Kidney epithelial cell (primary cell): ENCODE results near the gene EREG. TPM values are rescaled to one million over a fixed set of nuclear protein-coding genes. Genes with fewer than 3 reads are reported as not detected.

Experiments
- DNase-seq: peaks from one replicate; pipeline ENCODE4 v3.0.0-alpha.2; 2010; ENCODE audit warnings: low read depth
- H3K27me3 ChIP-seq: 2 replicates; pipeline ENCODE4 v1.6.0; 2011; ENCODE audit warnings: low read length; ENCODE audit not compliant: control insufficient read depth, insufficient read depth
- H3K36me3 ChIP-seq: 2 replicates; pipeline ENCODE4 v1.5.1; 2011; ENCODE audit warnings: low read length; ENCODE audit not compliant: control insufficient read depth, insufficient read depth
- H3K4me3 ChIP-seq: 2 replicates; pipeline ENCODE4 v1.5.1; 2011; ENCODE audit warnings: low read depth, mild to moderate bottlenecking, control low read depth, low read length
- total RNA-seq: library from RNA; depleted of rRNA; stranded (reverse); fragments of >200 nt; gene quantifications from 2 replicates; pipeline ENCODE4 v1.2.3, GENCODE V29; 2015
- TF ChIP-seq, protein P1 (sequence below): IDR thresholded peaks from 2 replicates; pipeline ENCODE4 v1.5.1; 2011; ENCODE audit warnings: mild to moderate bottlenecking, moderate library complexity, low read length, control low read depth, inconsistent platforms; ENCODE audit not compliant: insufficient read depth, poor library complexity, severe bottlenecking

The EREG gene
- total RNA-seq, 1 donor from 2014 or later = 7.5 TPM

DNA sequence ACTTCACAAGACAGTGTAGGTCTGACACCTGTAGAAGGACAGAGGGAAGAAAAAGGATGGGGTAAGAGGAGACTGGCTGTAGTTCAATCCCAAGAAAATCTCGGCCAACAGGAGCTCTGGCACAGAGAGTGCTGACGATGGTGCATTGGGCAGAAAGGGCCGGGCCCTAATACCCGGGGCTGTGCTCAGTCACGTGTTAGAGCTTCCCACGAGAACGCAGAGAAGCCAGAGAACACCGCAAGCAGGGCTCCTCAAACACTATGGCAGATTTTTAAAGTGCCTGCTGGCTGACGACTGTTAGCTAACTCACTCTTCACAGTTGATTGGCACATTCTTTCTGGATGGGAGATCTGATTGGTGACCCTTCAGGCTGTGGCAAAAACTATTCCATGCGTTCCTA lies 35.5 kb downstream of the EREG start:
- H3K4me3 ChIP-seq = no peak overlapping the region
- TF ChIP-seq, protein P1, sequence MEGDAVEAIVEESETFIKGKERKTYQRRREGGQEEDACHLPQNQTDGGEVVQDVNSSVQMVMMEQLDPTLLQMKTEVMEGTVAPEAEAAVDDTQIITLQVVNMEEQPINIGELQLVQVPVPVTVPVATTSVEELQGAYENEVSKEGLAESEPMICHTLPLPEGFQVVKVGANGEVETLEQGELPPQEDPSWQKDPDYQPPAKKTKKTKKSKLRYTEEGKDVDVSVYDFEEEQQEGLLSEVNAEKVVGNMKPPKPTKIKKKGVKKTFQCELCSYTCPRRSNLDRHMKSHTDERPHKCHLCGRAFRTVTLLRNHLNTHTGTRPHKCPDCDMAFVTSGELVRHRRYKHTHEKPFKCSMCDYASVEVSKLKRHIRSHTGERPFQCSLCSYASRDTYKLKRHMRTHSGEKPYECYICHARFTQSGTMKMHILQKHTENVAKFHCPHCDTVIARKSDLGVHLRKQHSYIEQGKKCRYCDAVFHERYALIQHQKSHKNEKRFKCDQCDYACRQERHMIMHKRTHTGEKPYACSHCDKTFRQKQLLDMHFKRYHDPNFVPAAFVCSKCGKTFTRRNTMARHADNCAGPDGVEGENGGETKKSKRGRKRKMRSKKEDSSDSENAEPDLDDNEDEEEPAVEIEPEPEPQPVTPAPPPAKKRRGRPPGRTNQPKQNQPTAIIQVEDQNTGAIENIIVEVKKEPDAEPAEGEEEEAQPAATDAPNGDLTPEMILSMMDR = no peak
- DNase-seq = no peak
- no peaks in the 10 kb centered on the region for H3K36me3 ChIP-seq
- no peaks in the 10 kb centered on the region for H3K27me3 ChIP-seq

DNA sequence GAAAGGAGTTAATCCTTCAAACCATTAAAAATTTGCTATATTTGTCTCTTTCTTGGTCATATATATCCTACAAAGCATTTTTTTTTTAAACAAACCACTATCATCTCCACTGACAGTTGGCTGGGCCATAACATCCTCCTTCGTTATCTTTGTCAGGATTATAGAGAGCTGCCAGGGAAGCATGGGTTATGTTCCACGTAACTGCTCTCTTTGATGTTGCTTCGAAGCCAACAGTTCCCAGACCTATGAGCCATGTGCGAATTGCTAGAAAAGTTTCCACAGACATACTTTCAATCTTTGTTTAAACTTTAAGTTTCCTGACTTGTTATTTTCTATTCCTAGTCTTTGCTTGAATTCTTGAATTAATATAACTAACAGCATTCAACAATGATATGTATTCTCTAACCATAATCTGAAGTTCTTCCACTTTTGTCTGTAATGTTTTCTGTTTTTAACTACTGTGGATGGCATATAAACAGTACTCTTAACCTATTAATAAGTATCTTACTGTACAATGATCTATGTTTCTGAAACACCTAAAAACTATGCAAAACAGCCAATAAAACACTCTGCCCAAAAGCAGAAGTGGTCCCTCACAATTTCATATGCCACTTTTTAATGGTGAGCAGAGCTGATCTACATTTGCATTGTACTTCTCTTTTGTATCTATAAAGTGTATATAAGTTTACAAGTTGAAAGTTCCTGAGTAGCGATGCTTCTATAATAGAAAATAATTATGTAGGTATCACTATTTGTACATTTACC lies 37.9 kb downstream of the EREG start:
- Histone ChIP-seq H3K36me3 (no peaks in the 10 kb centered on the region), H3K4me3 (no peak overlapping the region), H3K27me3 (no peaks in the 10 kb centered on the region)
- DNase-seq = no peak
- TF ChIP-seq, protein P1 = no peak

DNA sequence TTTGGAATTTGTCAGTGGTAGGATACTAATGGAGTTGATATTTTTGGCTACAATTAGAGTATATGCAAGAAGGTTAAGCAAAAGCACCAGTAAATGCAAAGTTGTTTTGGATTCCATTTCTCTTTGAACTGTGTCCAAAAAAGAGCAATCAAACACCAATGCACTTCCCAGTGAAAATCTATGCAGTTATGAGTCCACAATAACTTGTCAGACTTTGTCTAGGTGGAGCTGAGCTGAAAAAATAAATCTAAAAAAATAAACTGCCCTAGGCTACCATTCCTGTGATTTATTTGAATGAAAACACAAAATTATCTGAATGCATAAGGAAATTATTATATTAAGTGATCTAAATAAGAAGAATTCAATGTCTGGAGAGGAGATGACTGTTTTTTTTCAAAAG lies 42.9 kb downstream of the EREG start:
- H3K4me3 ChIP-seq = no peak overlapping the region
- no peak for DNase-seq
- H3K36me3 ChIP-seq = no peaks in the 10 kb centered on the region
- H3K27me3 ChIP-seq = no peaks in the 10 kb centered on the region
- TF ChIP-seq, protein P1 = no peak

DNA sequence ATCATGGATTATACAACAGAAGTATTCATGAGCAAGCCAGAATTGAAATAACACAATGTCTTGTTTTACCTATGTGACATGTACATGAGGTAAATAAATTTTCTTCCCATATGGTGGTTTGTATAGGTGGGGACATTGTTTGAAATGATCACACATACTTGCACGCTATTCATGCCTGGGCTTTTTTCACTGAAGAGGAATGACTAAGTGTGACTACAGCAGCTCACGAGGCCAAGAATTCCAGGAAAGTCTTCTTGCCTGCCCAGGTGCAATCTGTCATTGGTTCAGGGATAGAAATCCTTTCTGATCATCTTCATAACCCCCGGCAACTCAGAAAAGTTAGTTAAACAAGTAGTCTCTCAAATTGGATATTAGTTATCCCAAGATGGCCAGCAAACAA lies 43.7 kb downstream of the EREG start:
- Histone ChIP-seq H3K36me3 (no peaks in the 10 kb centered on the region), H3K4me3 (no peak overlapping the region), H3K27me3 (no peaks in the 10 kb centered on the region)
- TF ChIP-seq, protein P1 = no peak
- no peak for DNase-seq

DNA sequence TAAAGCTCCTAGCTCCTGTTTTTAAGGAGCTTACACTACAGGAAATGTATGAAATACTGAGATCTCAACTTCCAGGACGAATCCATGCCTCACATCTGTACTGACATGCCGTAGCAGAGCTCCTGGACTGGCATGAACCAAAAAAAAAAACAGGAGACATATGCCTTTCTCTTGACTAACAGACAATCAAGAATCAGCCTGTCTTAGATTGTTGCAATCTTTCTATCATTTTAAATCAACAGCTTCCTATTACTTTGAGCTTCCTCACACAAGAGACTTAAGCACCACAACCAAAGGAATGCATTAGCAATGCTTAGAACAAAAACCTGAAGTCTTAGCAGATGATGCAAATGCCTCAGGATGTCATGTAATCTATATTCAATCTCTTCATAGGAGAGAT lies 45.3 kb downstream of the EREG start:
- Histone ChIP-seq H3K4me3 (no peak overlapping the region), H3K27me3 (no peaks in the 10 kb centered on the region), H3K36me3 (no peaks in the 10 kb centered on the region)
- TF ChIP-seq, protein P1 = no peak
- no peak for DNase-seq

DNA sequence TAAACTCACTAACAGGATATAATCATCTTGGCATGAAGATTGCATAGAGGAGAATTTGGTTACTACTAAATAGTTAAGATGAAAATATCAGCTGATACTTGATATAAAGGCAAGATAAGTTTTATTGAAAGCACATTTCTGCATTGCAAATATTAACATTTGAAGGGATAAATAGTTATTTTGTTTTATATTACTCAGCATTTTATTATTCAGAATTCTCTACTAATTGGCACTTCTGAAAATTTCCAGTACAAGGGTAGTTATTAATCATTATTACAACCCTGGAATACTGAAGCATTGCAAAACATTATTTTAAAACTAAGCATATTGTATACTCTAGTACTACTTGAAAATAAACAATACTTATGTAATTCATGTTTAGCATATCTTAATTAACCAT lies 47.3 kb downstream of the EREG start:
- no peak for DNase-seq
- Histone ChIP-seq H3K4me3 (no peak overlapping the region), H3K27me3 (no peaks in the 10 kb centered on the region), H3K36me3 (no peaks in the 10 kb centered on the region)
- TF ChIP-seq, protein P1 = no peak
